ENCODE data around the gene ELMO1. TPM values are rescaled to one million over a fixed set of nuclear protein-coding genes. Genes with fewer than 3 reads are reported as not detected.

ELMO1 gene
- total RNA-seq, 1 experiment from 2014 or later: 1.1 TPM

DNA sequence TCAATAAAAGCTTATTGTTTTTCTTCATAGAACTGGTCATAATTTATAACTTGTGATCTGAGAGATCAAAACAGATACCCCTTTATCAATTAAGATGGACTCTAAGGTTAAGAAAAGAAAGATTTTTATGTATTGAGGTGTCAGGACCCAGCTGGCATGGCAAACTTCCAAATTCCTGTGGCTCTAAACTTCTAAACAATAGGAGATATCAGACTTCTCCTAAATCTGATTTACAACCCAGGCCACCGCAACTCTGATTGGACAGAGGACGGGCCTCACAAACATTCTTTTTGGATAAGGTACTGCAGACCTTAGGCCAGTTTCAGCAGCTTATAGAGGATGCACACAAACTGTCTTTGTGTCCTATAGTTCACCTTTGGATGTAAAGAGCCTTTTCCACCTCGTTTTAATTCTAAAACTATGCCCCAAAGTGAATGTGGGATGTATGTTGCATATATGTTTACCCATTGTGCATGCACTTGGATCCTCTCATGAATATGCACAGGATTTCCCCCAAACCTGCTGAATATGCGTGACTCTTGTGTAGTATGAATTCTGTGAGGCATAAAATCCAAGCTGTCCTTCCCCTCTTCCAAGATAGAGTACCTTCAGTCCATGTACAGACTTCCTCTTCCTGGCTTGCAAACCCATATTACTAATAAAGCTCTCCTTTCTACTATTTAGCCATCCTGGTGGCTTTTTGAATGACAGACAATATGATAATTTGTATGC is 69.0 kb downstream of the ELMO1 start:
- ChIA-PET POLR2A (no interaction called here), RAD21 (ENCODE audit: low non-redundant PET in 1 of 2, low total read pairs in 2 of 2, uncharacterized antibody in 2 of 2, unreplicated experiment in 2 of 2) (no interaction called here), CTCF (no interaction called here)
- intact Hi-C loops (cut with micrococcal nuclease): no loop called here
- Histone ChIP-seq H3K9ac (ENCODE audit: low read length) (no peak overlapping the region), H3K27ac (ENCODE audit: low read depth, low read length) (no peak overlapping the region), H4K20me1 (ENCODE audit: insufficient read depth) (no peaks in the 10 kb centered on the region), H3K79me2 (ENCODE audit: insufficient read depth, low read length) (no peaks in the 10 kb centered on the region), H3K36me3 (ENCODE audit: control insufficient read depth in 1 of 2, insufficient read depth in 2 of 2, low read length in 2 of 2) (no peaks in the 10 kb centered on the region), H2AFZ (ENCODE audit: low read depth, low read length, poor library complexity, severe bottlenecking) (no peak overlapping the region), H3K9me2 (ENCODE audit: insufficient read depth) (no peaks in the 10 kb centered on the region), H3K9me3 (ENCODE audit: control insufficient read depth in 1 of 2, insufficient read depth in 1 of 2, low read depth in 1 of 2, low read length in 2 of 2) (peaks cover 0 to 11% of the 10 kb centered on the region in 2 experiments; a peak in 2 of 4 replicates), H3K4me3 (replicated peaks in 1 of 2; ENCODE audit: low read depth in 1 of 2, low read length in 2 of 2) (no peak overlapping the region), H3K4me2 (ENCODE audit: low read length) (no peak overlapping the region), H3K4me1 (ENCODE audit: control insufficient read depth in 1 of 2, insufficient read depth in 2 of 2, low read length in 2 of 2) (no peaks in the 10 kb centered on the region), H3K27me3 (ENCODE audit: insufficient read depth, low read length) (0 out of 2 replicates have a peak, but pooled peaks cover 13% of the 10 kb centered on the region)
- TF ChIP-seq EZH2phosphoT487 (IDR thresholded peaks at IDR 0.05; ENCODE audit: borderline replicate concordance) (no peak), POLR2AphosphoS5 (IDR thresholded peaks at IDR 0.05; ENCODE audit: low read depth, low read length) (no peak), TCF7L2 (IDR thresholded peaks at IDR 0.05; ENCODE audit: borderline replicate concordance, extremely low read depth, insufficient read depth, insufficient read length) (no peak), EZH2 (IDR thresholded peaks at IDR 0.05) (no peak), ZNF274 (IDR thresholded peaks at IDR 0.05; ENCODE audit: low read depth, low read length) (no peak), YY1 (IDR thresholded peaks at IDR 0.05; ENCODE audit: extremely low read depth, insufficient replicate concordance, low read depth, low read length) (no peak), POLR2A (IDR thresholded peaks at IDR 0.05; ENCODE audit: borderline replicate concordance, extremely low read depth, insufficient read depth, insufficient read length) (no peak), EGR1 (IDR thresholded peaks at IDR 0.05; ENCODE audit: low read depth) (no peak), ELF1 (IDR thresholded peaks at IDR 0.05; ENCODE audit: borderline replicate concordance, low read depth) (no peak)
- no peak for ATAC-seq
- no TSS peak for BruUV-seq (replicated peaks)
- DNase-seq (ENCODE audit: low read depth, low spot score): no peak

DNA sequence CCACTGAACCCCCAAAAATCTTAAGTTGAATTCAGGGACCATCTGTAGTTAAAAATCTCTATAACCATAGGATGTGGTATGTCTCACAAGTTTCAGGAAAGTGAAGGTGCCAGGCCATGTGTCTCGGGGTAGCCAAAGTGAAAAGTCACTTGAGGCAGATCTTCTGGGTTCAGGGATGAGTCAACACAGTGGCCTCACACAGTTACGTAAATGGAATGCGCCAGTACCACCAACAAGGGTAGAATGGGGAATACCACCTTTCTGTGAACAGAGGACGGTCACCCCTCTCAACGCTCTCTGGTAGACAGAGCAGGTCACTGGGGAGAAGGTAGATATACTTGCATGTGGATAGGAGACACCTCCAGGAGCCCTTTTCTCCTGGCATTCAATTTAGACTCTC is 71.4 kb downstream of the ELMO1 start:
- BruUV-seq (replicated peaks): no TSS peak
- Histone ChIP-seq H3K36me3 (ENCODE audit: control insufficient read depth in 1 of 2, insufficient read depth in 2 of 2, low read length in 2 of 2) (no peaks in the 10 kb centered on the region), H3K9me3 (ENCODE audit: control insufficient read depth in 1 of 2, insufficient read depth in 1 of 2, low read depth in 1 of 2, low read length in 2 of 2) (peaks cover 0 to 11% of the 10 kb centered on the region in 2 experiments; a peak in 2 of 4 replicates), H3K27ac (ENCODE audit: low read depth, low read length) (no peak overlapping the region), H3K4me1 (ENCODE audit: control insufficient read depth in 1 of 2, insufficient read depth in 2 of 2, low read length in 2 of 2) (no peaks in the 10 kb centered on the region), H2AFZ (ENCODE audit: low read depth, low read length, poor library complexity, severe bottlenecking) (no peak overlapping the region), H3K9ac (ENCODE audit: low read length) (no peak overlapping the region), H4K20me1 (ENCODE audit: insufficient read depth) (no peaks in the 10 kb centered on the region), H3K27me3 (ENCODE audit: insufficient read depth, low read length) (peaks cover 15% of the 10 kb centered on the region; the same call in 1 of the 2 replicates), H3K4me2 (ENCODE audit: low read length) (no peak overlapping the region), H3K9me2 (ENCODE audit: insufficient read depth) (no peaks in the 10 kb centered on the region), H3K4me3 (replicated peaks in 1 of 2; ENCODE audit: low read depth in 1 of 2, low read length in 2 of 2) (no peak overlapping the region), H3K79me2 (ENCODE audit: insufficient read depth, low read length) (no peaks in the 10 kb centered on the region)
- ChIA-PET RAD21 (ENCODE audit: low non-redundant PET in 1 of 2, low total read pairs in 2 of 2, uncharacterized antibody in 2 of 2, unreplicated experiment in 2 of 2) (no interaction called here), CTCF (no interaction called here), POLR2A (no interaction called here)
- TF ChIP-seq POLR2AphosphoS5 (IDR thresholded peaks at IDR 0.05; ENCODE audit: low read depth, low read length): no peak
- no peak for TF ChIP-seq CBX3 (IDR thresholded peaks at IDR 0.05; ENCODE audit: low read depth)
- TF ChIP-seq SRF (IDR thresholded peaks at IDR 0.05; ENCODE audit: low read depth): no peak
- intact Hi-C loops (cut with micrococcal nuclease): no loop called here
- ATAC-seq (no peak), DNase-seq (ENCODE audit: low read depth, low spot score) (no peak)
